Breast epithelium (tissue), 4 donors: ENCODE data around the gene ANKRD23. TPM values are rescaled to one million over a fixed set of nuclear protein-coding genes. Genes with fewer than 3 reads are reported as not detected.

Source experiments
- DNase-seq, 2 donors: peaks; one replicate each; pipeline ENCODE4 v3.0.0-alpha.2; 2019; ENCODE audit warnings: low spot score in 2 of 2
- H3K27ac ChIP-seq, 2 donors: fragments of 200-600 bp; sonication (generic) in 1 of 2; one replicate each; pipeline ENCODE4 v1.5.1; 2016 to 2019; ENCODE audit warnings: mild to moderate bottlenecking in 1 of 2
- H3K27me3 ChIP-seq, 2 donors: fragments of 200-600 bp; sonication (generic) in 1 of 2; one replicate each; pipeline versions ENCODE4 v1.5.1 to v1.6.0; 2017 to 2019; ENCODE audit warnings: control low read depth in 1 of 2, mild to moderate bottlenecking in 1 of 2
- H3K36me3 ChIP-seq: fragments of 200-600 bp; one replicate; pipeline ENCODE4 v1.5.1; 2019
- H3K4me1 ChIP-seq, 2 donors: fragments of 200-600 bp; sonication (generic); one replicate each; pipeline ENCODE4 v1.5.1; 2016 to 2019; ENCODE audit warnings: control low read depth in 1 of 2
- H3K4me3 ChIP-seq, 3 donors: fragments of 200-600 bp; sonication (generic); 1 replicate in 2 of 3; 2 replicates in 1 of 3; pipeline ENCODE4 v1.5.1; 2016 to 2019; ENCODE audit warnings: mild to moderate bottlenecking in 3 of 3, moderate library complexity in 2 of 3
- H3K9me3 ChIP-seq, 2 donors: fragments of 200-600 bp; sonication (generic) in 1 of 2; one replicate each; pipeline ENCODE4 v1.5.1; 2016 to 2019; ENCODE audit warnings: control low read depth in 1 of 2
- CTCF ChIP-seq, 3 donors: fragments of 450-650 bp; IDR thresholded peaks; one replicate each; pipeline ENCODE4 v1.5.1; 2016 to 2017; ENCODE audit warnings: antibody characterized with exemption in 3 of 3, mild to moderate bottlenecking in 3 of 3, moderate library complexity in 3 of 3
- POLR2A ChIP-seq: fragments of 450-650 bp; IDR thresholded peaks from one replicate; pipeline ENCODE4 v1.6.1; 2016; ENCODE audit warnings: antibody characterized with exemption, mild to moderate bottlenecking, moderate library complexity
- POLR2AphosphoS5 ChIP-seq, 3 donors: sonication (generic); formaldehyde crosslinking; IDR thresholded peaks; one replicate each; pipeline ENCODE4 v1.6.1; 2017; ENCODE audit warnings: antibody characterized with exemption in 3 of 3
- intact Hi-C: fragments of 100-400 bp; cut with DNase I; formaldehyde crosslinking; loops from one replicate; pipeline ENCODE4 v1.15.1; 2023; ENCODE audit warnings: low total_unique reads
- total RNA-seq, 3 donors: library from RNA; depleted of rRNA; stranded (reverse); fragments of >200 nt; gene quantifications; one replicate each; pipeline ENCODE4 v1.1.0, GENCODE V29; 2016

The ANKRD23 gene
- total RNA-seq, 3 donors from 2014 or later: 3.5 to 9.4 (median 7.2) TPM

- Histone ChIP-seq H3K9me3 (no peaks in the 10 kb centered on the region), H3K27me3 (no peaks in the 10 kb centered on the region), H3K36me3 (no peaks in the 10 kb centered on the region), H3K27ac (peak overlapping the region; percentile 17 to 74), H3K4me3 (no peak overlapping the region), H3K4me1 (peaks cover 5 to 6% of the 10 kb centered on the region in 2 donors)
- TF ChIP-seq POLR2AphosphoS5 (IDR thresholded peaks at IDR 0.05) (peak in 1 of 3 donors; percentile 3), CTCF (IDR thresholded peaks at IDR 0.05) (no peak)
- DNase-seq: no peak
- intact Hi-C loops: no loop called here
These were observed 16.5 kb upstream of the ANKRD23 start for GRCh38 chr2:96860065-96861029.

GRCh38 chr2:96859681-96860064 is 15.9 kb upstream of the ANKRD23 start:
- Histone ChIP-seq H3K36me3 (no peaks in the 10 kb centered on the region), H3K27ac (peak overlapping the region; percentile 74 to 78), H3K4me3 (no peak overlapping the region), H3K9me3 (no peaks in the 10 kb centered on the region), H3K27me3 (no peaks in the 10 kb centered on the region), H3K4me1 (peaks cover 5 to 6% of the 10 kb centered on the region in 2 donors)
- DNase-seq: no peak
- TF ChIP-seq POLR2A (no peak), CTCF (IDR thresholded peaks at IDR 0.05) (no peak), POLR2AphosphoS5 (IDR thresholded peaks at IDR 0.05) (no peak)
- intact Hi-C loops: no loop called here

- H3K9me3 ChIP-seq: no peaks in the 10 kb centered on the region
- H3K36me3 ChIP-seq: no peaks in the 10 kb centered on the region
- no peaks in the 10 kb centered on the region for H3K27me3 ChIP-seq
- intact Hi-C loops: no loop called here
- peak overlapping the region; percentile 74 to 78 for H3K27ac ChIP-seq
- DNase-seq: no peak
- peak overlapping the region in 2 of 3 donors; percentile 86 to 94 for H3K4me3 ChIP-seq
- TF ChIP-seq POLR2AphosphoS5 (IDR thresholded peaks at IDR 0.05) (no peak), CTCF (IDR thresholded peaks at IDR 0.05) (no peak), POLR2A (no peak)
- peaks cover 5 to 6% of the 10 kb centered on the region in 2 donors for H3K4me1 ChIP-seq
These were observed 15.4 kb upstream of the ANKRD23 start for GRCh38 chr2:96859099-96859649.

GRCh38 chr2:96857667-96858372 is 14.0 kb upstream of the ANKRD23 start, which contains the start of gene ANKRD39:
ANKRD39 (minus strand) TSS chr2:96858016; CDS start chr2:96857987, 29 bp downstream.
- no peaks in the 10 kb centered on the region for H3K27me3 ChIP-seq
- peaks cover 5 to 6% of the 10 kb centered on the region in 2 donors for H3K4me1 ChIP-seq
- H3K27ac ChIP-seq: peak within 1 kb of the TSS; percentile 78 to 91
- peak within 1 kb of the TSS; percentile 79 to 94 (median 86) for H3K4me3 ChIP-seq
- intact Hi-C loops: no loop called here
- H3K36me3 ChIP-seq: no peaks in the 10 kb centered on the region
- DNase-seq: peak; percentile 98
- peak; percentile 60 to 67 (median 66) for TF ChIP-seq POLR2AphosphoS5 (IDR thresholded peaks at IDR 0.05)
- TF ChIP-seq POLR2A: no peak
- peak; percentile 65 to 74 (median 66) for TF ChIP-seq CTCF (IDR thresholded peaks at IDR 0.05)
- no peaks in the 10 kb centered on the region for H3K9me3 ChIP-seq
